Kidney (tissue), 14 donors: ENCODE measurements around the gene AFF3. TPM values are rescaled to one million over a fixed set of nuclear protein-coding genes. Genes with fewer than 3 reads are reported as not detected.

ENCODE experiments used
- DNase-seq, 5 donors: peaks; one replicate each; pipeline ENCODE4 v3.0.0-alpha.2; 2013 to 2020
- FAIRE-seq: peaks from 2 replicates; lab custom pipeline; 2012; peaks lifted over from hg19 to GRCh38; lab: Jason Lieb, UNC
- H3K27ac ChIP-seq, 2 donors: one replicate each; pipeline ENCODE4 v1.7.0; 2013; ENCODE audit warnings: low read depth in 2 of 2, low read length in 2 of 2, inconsistent platforms in 1 of 2
- H3K27me3 ChIP-seq: one replicate; pipeline ENCODE4 v1.7.1; 2013; ENCODE audit warnings: low read length, inconsistent platforms; ENCODE audit not compliant: control insufficient read depth, insufficient read depth
- H3K36me3 ChIP-seq, 3 donors: one replicate each; pipeline versions ENCODE4 v1.7.0 to v1.7.1; 2013; ENCODE audit warnings: low read length in 3 of 3, control low read depth in 1 of 3, inconsistent platforms in 1 of 3; ENCODE audit not compliant: insufficient read depth in 3 of 3, control insufficient read depth in 2 of 3
- H3K4me1 ChIP-seq, 3 donors: one replicate each; pipeline versions ENCODE4 v1.7.0 to v1.7.1; 2013; ENCODE audit warnings: low read length in 3 of 3, inconsistent platforms in 1 of 3, low read depth in 1 of 3; ENCODE audit not compliant: control insufficient read depth in 2 of 3, insufficient read depth in 2 of 3
- H3K4me3 ChIP-seq, 3 donors: one replicate each; pipeline versions ENCODE4 v1.7.0 to v1.8.1; 2013; ENCODE audit warnings: low read length in 3 of 3, control low read depth in 1 of 3, inconsistent platforms in 1 of 3
- H3K9ac ChIP-seq, 3 donors: one replicate each; pipeline versions ENCODE4 v1.7.0 to v1.7.1; 2013; ENCODE audit warnings: low read length in 3 of 3, control low read depth in 1 of 3, inconsistent platforms in 1 of 3
- H3K9me3 ChIP-seq, 3 donors: one replicate each; pipeline versions ENCODE4 v1.7.0 to v1.7.1; 2013; ENCODE audit warnings: low read length in 3 of 3, control low read depth in 1 of 3, inconsistent platforms in 1 of 3; ENCODE audit not compliant: control insufficient read depth in 2 of 3, insufficient read depth in 1 of 3
- CTCF ChIP-seq: IDR thresholded peaks from 3 replicates; pipeline ENCODE4 v1.5.1; 2012; ENCODE audit warnings: mild to moderate bottlenecking, moderate library complexity, borderline replicate concordance; ENCODE audit not compliant: insufficient read depth; ENCODE audit errors: extremely low read depth
- intact Hi-C: fragments of 100-400 bp; cut with DNase I; formaldehyde crosslinking; loops from one replicate; pipeline ENCODE4 v1.11.1; 2022
- polyA plus RNA-seq: library from polyadenylated mRNA; stranded (reverse); fragments of 350-450 nt; fragmentation: Illumina TruSeq; extraction: RNeasy Lipid Tissue Mini Kit (QIAGEN cat#74804); gene quantifications from one replicate; pipeline ENCODE4 v1.2.3, GENCODE V29; 2014; ENCODE audit warnings: low read depth, low replicate concordance; ENCODE audit not compliant: insufficient read depth
- total RNA-seq: library from RNA; stranded (reverse); fragmentation: NEBNext Ultra II Directional; extraction: Animal tissue kit (Norgen Biotek cat#: 25700); gene quantifications from one replicate; pipeline ENCODE4 v1.2.1, GENCODE V29; 2021
- donor health status: control.
- donor health status: control.
- donor health status: control.
- donor health status: control.
- donor health status: control.
- donor health status: DM: yes; HTN: yes; CAD: no.
- donor health status: Normal renal cell carcinoma (clear cell type).

Gene AFF3
- total and polyA plus RNA-seq, 2 donors from 2014 or later = 0.65 to 11.0 TPM

GRCh38 chr2:99607861-99608491, 534.4 kb downstream of the AFF3 start:
- Histone ChIP-seq H3K27me3 (no peaks in the 10 kb centered on the region), H3K27ac (no peak overlapping the region), H3K4me3 (no peak overlapping the region), H3K9me3 (no peaks in the 10 kb centered on the region), H3K4me1 (no peaks in the 10 kb centered on the region), H3K36me3 (no peaks in the 10 kb centered on the region), H3K9ac (no peak overlapping the region)
- TF ChIP-seq CTCF = no peak
- DNase-seq (no peak), FAIRE-seq (no peak)
- intact Hi-C loops = no loop called here

- no peak for FAIRE-seq
- intact Hi-C loops = no loop called here
Measured at GRCh38 chr2:99607454-99607853, 534.9 kb downstream of the AFF3 start.

GRCh38 chr2:99605036-99605435, 537.4 kb downstream of the AFF3 start:
- Histone ChIP-seq H3K27me3 (no peaks in the 10 kb centered on the region), H3K36me3 (no peaks in the 10 kb centered on the region), H3K9ac (no peak overlapping the region), H3K27ac (no peak overlapping the region), H3K4me1 (no peaks in the 10 kb centered on the region), H3K4me3 (no peak overlapping the region), H3K9me3 (no peaks in the 10 kb centered on the region)
- no peak for TF ChIP-seq CTCF
- no peak for FAIRE-seq
- intact Hi-C loops = no loop called here
- no peak for DNase-seq

More at GRCh38 chr2:99607454-99607853, 534.9 kb downstream of the AFF3 start:
- H3K9ac ChIP-seq = no peak overlapping the region
- DNase-seq = no peak
- no peak overlapping the region for H3K4me3 ChIP-seq
- H3K9me3 ChIP-seq = no peaks in the 10 kb centered on the region
- no peak for TF ChIP-seq CTCF
- no peaks in the 10 kb centered on the region for H3K4me1 ChIP-seq
- H3K36me3 ChIP-seq = no peaks in the 10 kb centered on the region
- H3K27ac ChIP-seq = no peak overlapping the region
- no peaks in the 10 kb centered on the region for H3K27me3 ChIP-seq

GRCh38 chr2:99602476-99602875, 539.9 kb downstream of the AFF3 start:
- Histone ChIP-seq H3K27me3 (no peaks in the 10 kb centered on the region), H3K9me3 (no peaks in the 10 kb centered on the region), H3K36me3 (no peaks in the 10 kb centered on the region), H3K4me1 (no peaks in the 10 kb centered on the region), H3K27ac (no peak overlapping the region), H3K9ac (no peak overlapping the region), H3K4me3 (no peak overlapping the region)
- DNase-seq = no peak
- no peak for FAIRE-seq
- TF ChIP-seq CTCF = no peak
- intact Hi-C loops = no loop called here
